ENCODE measurements around the gene RPL15. TPM values are rescaled to one million over a fixed set of nuclear protein-coding genes. Genes with fewer than 3 reads are reported as not detected.

RPL15 gene
- total RNA-seq, 4 donors from 2014 or later = 1,296 to 1,829 (median 1,447) TPM

- DNase-seq (ENCODE audit: low spot score in 2 of 2) = no peak
- no peak for TF ChIP-seq POLR2A (IDR thresholded peaks at IDR 0.05)
- no peak for TF ChIP-seq EP300 (IDR thresholded peaks at IDR 0.05)
- TF ChIP-seq CTCF (IDR thresholded peaks at IDR 0.05) = no peak
- WGBS, 2 donors = 56 to 58% methylated on average over 2 of the region's 2 CpGs
- Histone ChIP-seq H3K27me3 (no peaks in the 10 kb centered on the region), H3K36me3 (peaks cover 0 to 48% (median 3%) of the 10 kb centered on the region in 3 donors), H3K27ac (no peak overlapping the region), H3K4me3 (no peak overlapping the region), H3K4me1 (peaks cover 0 to 21% (median 3%) of the 10 kb centered on the region in 4 donors), H3K9me3 (no peaks in the 10 kb centered on the region)
These were observed 6.9 kb downstream of the RPL15 start for GRCh38 chr3:23923786-23924185.

GRCh38 chr3:23926246-23926645 is 9.3 kb downstream of the RPL15 start:
- H3K4me3 ChIP-seq = no peak overlapping the region
- H3K27ac ChIP-seq = no peak overlapping the region
- WGBS, 2 donors = 91 to 95% methylated on average over 7 of the region's 7 CpGs
- H3K36me3 ChIP-seq = peaks cover 0 to 23% (median 0%) of the 10 kb centered on the region in 3 donors
- H3K27me3 ChIP-seq = no peaks in the 10 kb centered on the region
- no peaks in the 10 kb centered on the region for H3K4me1 ChIP-seq
- no peak for DNase-seq (ENCODE audit: low spot score in 2 of 2)
- no peak for TF ChIP-seq POLR2A (IDR thresholded peaks at IDR 0.05)
- no peak for TF ChIP-seq EP300 (IDR thresholded peaks at IDR 0.05)
- no peak for TF ChIP-seq CTCF (IDR thresholded peaks at IDR 0.05)
- no peaks in the 10 kb centered on the region for H3K9me3 ChIP-seq

GRCh38 chr3:23926736-23927135 is 9.8 kb downstream of the RPL15 start:
- no peak for DNase-seq (ENCODE audit: low spot score in 2 of 2)
- WGBS, 2 donors = 79 to 80% methylated on average over 3 of the region's 3 CpGs

GRCh38 chr3:23928524-23928923 is 11.6 kb downstream of the RPL15 start:
- TF ChIP-seq POLR2A (IDR thresholded peaks at IDR 0.05) (no peak), EP300 (IDR thresholded peaks at IDR 0.05) (no peak), CTCF (IDR thresholded peaks at IDR 0.05) (no peak)
- no peak overlapping the region for H3K27ac ChIP-seq
- H3K36me3 ChIP-seq = peaks cover 0 to under 1% (median 0%) of the 10 kb centered on the region in 3 donors
- H3K4me3 ChIP-seq = no peak overlapping the region
- H3K4me1 ChIP-seq = no peaks in the 10 kb centered on the region
- no peak for DNase-seq (ENCODE audit: low spot score in 2 of 2)
- 79 to 82% methylated on average over 8 of the region's 8 CpGs for WGBS, 2 donors
- H3K27me3 ChIP-seq = no peaks in the 10 kb centered on the region
- H3K9me3 ChIP-seq = no peaks in the 10 kb centered on the region

More at GRCh38 chr3:23926736-23927135, 9.8 kb downstream of the RPL15 start:
- no peak overlapping the region for H3K4me3 ChIP-seq
- H3K36me3 ChIP-seq = peaks cover 0 to 18% (median 0%) of the 10 kb centered on the region in 3 donors
- no peak for TF ChIP-seq CTCF (IDR thresholded peaks at IDR 0.05)
- TF ChIP-seq POLR2A (IDR thresholded peaks at IDR 0.05) = no peak
- TF ChIP-seq EP300 (IDR thresholded peaks at IDR 0.05) = no peak
- H3K9me3 ChIP-seq = no peaks in the 10 kb centered on the region
- H3K4me1 ChIP-seq = no peaks in the 10 kb centered on the region
- no peak overlapping the region for H3K27ac ChIP-seq
- no peaks in the 10 kb centered on the region for H3K27me3 ChIP-seq

- no peak for TF ChIP-seq EP300 (IDR thresholded peaks at IDR 0.05)
- TF ChIP-seq CTCF (IDR thresholded peaks at IDR 0.05) = no peak
- TF ChIP-seq POLR2A (IDR thresholded peaks at IDR 0.05) = no peak
- H3K36me3 ChIP-seq = no peaks in the 10 kb centered on the region
- no peaks in the 10 kb centered on the region for H3K9me3 ChIP-seq
- DNase-seq (ENCODE audit: low spot score in 2 of 2) = no peak
- H3K27me3 ChIP-seq = no peaks in the 10 kb centered on the region
- WGBS, 2 donors = 79 to 81% methylated on average over 3 of the region's 3 CpGs
- H3K27ac ChIP-seq = no peak overlapping the region
- no peak overlapping the region for H3K4me3 ChIP-seq
- H3K4me1 ChIP-seq = no peaks in the 10 kb centered on the region
These were observed 14.7 kb downstream of the RPL15 start for GRCh38 chr3:23931597-23931996.

All from tibial nerve (tissue), 4 donors.